ENCODE measurements around the gene ZBTB20.

DNA sequence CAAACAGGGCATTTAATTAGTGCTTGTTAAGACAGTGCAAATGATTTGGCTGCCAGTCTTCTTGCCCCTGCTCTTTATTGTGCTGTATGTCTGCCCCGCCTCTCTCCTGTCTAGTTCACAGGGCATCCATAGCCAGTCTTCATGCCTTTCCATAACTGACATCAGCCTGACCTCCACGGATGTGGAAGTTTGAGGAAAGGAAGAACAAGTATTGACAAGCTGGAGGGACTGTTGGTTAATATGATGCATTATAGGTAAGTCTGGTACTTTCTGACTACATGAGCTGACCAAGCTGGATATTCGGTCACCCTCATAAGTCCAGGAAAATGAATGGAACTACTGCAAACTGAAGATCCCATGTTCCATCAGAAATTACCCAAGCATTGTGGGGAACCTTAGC, 527.3 kb downstream of the ZBTB20 start:
- TF ChIP-seq CTCF (IDR thresholded peaks at IDR 0.05) (no peak), POLR2A (IDR thresholded peaks at IDR 0.05) (no peak)
